Measurements from ENCODE around the gene DNAJC3. TPM values are rescaled to one million over a fixed set of nuclear protein-coding genes. Genes with fewer than 3 reads are reported as not detected.

Gene DNAJC3
- total RNA-seq, 1 experiment from 2014 or later = 29.5 TPM

DNA sequence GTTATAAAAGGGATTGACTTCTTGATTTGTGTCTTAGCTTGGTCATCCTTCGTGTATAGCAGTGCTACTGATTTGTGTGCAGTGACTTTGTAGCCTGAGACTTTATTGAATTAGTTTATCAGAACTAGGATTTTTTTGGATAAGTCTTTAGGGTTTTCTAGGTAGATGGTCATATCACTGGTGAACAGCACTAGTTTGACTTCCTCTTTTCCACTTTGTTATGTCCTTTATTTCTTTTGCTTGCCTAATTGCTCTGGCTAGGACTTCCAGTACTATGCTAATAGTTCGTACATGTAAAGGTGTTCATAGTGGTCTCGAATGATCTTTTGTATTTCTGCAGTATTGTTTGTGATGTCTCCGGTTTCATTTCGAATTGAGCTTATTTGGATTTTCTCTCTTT lies 145.4 kb downstream of the DNAJC3 start:
- DNase-seq (ENCODE audit: extremely low read depth, low read depth) = no peak

DNA sequence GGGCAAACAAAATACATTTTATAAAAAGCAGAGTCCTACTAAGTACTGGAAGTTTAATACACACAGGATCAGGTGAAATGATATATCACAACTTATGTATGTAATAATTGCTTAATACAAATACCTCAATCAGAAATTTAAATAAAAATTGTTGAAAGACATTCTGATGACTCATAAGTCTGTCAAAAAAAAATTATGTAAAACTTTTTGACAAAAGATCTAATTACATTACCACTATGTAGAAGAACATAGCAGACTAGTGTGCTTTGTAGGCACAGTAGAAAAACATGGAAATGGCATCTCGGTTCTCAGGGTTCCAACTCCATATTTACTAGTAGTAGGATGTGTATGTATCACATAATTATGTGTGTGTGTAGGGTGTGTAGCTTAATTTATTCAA lies 156.2 kb downstream of the DNAJC3 start:
- no peak for DNase-seq (ENCODE audit: extremely low read depth, low read depth)

DNA sequence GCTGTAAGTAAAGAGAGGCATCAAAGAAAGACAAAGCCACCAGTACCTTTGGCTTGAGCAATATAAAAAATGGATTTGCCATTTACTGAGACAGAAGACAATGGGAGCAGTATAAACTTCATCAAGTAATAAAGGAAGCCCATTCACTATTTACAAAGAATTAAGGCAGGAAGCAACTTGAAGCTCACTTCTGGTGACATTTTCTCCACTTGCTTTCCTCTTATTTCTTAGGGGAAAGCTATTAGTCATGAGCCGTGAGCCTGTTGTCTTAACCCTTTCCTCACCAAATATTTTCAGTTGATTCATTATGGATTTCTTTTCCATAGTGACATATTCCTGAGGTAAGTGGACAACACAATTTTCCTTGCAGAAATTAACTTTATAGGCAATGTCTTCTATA lies 156.8 kb downstream of the DNAJC3 start:
- no peak for DNase-seq (ENCODE audit: extremely low read depth, low read depth)

DNA sequence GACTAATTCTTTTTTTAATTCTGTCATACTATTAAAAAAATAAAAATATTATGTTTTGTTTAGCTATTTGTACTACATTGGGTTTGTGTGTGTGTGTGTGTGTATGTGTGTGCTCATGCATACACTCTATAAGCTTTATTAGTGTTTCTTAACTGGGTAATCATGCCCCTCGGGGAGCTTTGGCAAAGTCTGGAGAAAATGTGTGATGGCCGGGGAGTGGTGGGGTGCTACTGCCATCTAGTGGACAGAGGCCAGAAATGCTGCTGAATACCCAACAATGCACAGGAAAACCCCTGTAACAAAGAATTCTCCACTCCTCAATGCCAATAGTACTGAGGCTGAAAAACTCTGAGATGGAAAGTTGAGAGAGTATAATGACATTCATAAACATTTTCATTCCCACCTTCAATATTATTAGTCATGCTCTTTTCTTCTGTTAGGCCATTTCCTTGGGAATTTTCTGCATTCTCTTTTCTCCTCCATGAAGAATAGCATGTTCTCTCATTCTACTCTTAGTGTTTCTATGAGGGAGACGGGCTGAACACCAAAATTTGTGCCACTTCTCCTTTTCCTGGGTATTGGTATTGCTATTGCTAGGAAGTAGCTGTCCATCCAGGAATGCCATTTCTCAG lies 157.3 kb downstream of the DNAJC3 start:
- peak; percentile 63 for DNase-seq (ENCODE audit: extremely low read depth, low read depth)

DNA sequence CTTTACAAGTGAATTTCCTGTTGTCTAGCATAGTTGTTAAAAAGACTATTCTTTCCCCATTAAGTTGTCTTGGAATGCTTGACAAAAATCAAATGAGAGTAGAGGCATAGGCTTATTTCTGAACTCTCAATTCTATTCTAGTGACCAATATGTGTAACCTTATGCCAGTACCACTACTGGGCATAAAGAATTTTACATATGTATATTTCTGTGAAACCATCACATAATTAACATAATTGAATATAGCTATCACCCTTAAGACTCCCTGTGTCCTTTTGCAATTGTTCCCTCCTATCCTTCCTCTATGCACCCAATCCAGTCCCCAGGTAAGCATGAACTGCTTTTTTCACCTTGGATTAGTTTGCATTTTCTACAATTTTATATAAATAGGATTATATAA lies 165.0 kb downstream of the DNAJC3 start:
- DNase-seq (ENCODE audit: extremely low read depth, low read depth) = no peak

DNA sequence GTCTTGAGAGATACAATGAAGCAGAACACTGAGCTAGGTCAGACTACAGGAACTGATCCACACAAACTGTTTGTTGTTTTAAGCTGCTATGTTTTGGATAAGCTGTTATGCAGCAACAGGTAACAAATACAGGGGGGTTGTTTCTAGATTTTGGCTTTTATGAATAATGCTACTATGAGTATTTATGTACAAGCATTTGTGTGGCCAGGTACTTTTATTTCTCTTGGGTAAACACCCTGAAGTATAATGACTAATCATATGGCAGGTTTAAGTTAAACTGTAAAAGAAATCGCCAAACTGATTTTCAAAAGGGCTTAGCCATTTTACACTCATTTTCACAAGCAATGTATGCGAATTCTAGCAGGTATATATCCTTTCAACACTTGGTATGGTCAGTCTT lies 166.0 kb downstream of the DNAJC3 start:
- DNase-seq (ENCODE audit: extremely low read depth, low read depth) = no peak

Small RNAs within 50 kb of the gene (small RNA-seq; reads per million reads assigned to genes)
- gene HMGN1P24 = 0 reads per million in 2 experiments

Other genes with a start within 250 kb of the DNAJC3 start
- not detected in 2 replicates for gene CLDN10, start 124.4 kb upstream of the DNAJC3 start, total RNA-seq (2014; rRNA removed; shearing (Covaris generic))
- gene DZIP1, start 32.4 kb upstream of the DNAJC3 start, total RNA-seq (2014; rRNA removed; shearing (Covaris generic)) = 0.87 and 1.3 TPM in 2 replicates